Hypothalamus (tissue), 51 donors: ENCODE measurements around the gene ARHGEF25.
A peak's percentile ranks its signal among the peaks of the same experiment; 100 is the strongest.
"Not testable (repeated sequence)": the region's sequence is repeated elsewhere in the genome, so short reads cannot be mapped to it uniquely, and the experiment has no call there.

Experiments used
- DNase-seq, 51 donors: peaks; one replicate each; lab custom pipeline; 2025; lab: John Stamatoyannopoulos, UW

Gene ARHGEF25

DNA sequence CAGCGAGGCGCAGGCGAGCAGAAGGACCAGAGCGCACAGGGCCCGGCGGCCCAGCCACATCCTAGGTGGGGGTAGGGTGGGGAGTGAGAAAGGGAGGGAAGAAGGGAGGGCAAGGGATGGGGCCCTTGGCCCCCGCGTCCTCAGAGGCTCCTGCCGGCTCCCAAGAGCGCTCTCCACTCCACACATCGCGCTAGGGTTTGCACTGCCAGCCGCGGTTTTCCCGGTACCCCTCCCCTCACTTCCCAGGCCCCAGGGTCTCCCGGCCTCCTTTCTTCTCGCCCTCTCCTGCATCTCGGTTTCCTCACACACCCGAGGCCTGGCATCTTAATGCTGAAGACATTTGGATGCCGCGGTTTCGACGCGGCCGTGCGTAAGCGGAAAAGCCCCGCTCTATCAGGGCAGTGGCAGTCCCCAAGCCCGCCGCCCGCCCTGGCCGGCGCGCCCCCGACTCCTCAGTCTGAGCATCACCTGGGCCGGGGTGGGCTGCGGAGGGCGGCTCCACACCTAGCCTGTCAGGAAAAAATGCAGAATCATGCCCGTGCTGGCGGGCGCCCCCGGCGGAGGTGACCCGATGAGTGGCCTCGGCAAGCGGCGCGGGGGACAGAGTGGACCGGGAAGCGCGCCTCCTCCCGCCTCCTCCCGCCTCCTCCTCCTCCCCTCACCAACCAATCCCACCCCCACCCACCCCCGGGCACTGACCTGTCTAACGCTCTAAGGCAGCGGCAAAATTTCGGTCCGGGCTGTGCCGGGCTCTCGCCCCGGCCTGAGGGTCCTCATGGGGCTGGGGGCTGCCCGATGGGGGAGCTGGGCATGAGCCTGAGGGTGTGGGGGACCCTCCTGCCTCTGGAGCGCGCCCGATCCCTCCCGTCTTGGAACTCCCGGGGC, 21.1 kb downstream of the ARHGEF25 start:
- peak in 7 of 51 donors; percentile 20 to 52 (median 38) for DNase-seq

DNA sequence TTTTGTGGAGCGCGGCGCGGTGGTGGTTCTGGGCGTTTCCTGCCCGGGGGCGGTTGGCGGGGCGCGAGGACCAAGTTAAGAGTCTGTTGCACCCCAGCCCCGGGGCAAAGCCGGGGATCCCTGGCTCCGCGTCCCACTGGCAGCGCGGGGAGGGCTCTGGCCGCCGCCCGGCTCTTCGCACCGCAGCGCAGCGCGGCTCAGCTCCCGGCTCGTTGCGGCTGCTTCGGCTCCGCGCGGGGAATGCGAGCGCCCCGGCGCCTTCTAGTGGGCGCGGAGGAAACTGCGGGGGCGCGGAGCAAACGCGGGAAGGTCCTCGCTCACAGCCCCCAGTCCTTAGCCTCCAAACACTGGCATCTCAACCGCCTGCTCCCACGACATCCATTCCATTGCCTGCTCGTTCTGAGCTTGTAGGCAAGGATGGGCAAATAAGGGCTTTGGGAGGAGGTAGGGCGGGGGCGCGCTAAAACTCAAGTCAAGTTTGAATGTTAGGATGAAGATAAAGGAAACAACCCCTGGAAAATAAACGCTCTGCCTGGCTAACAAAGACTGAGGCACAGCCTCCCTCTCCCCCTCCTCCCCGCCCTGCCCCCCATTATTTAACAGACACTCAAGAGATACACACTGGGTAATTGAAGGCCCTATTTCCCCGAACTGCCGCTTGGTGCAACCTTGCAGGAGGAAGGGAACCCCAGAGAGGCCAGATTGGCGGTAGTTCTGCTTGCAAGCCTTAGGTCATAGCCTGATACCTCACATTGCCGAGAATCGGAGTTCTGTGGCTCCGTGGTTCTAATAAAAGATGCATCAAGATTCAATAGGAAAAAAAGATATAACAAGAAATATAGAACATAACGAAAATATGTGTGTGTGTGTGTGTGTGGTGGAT, 22.0 kb downstream of the ARHGEF25 start, which contains the start of gene B4GALNT1:
TSS of gene B4GALNT1 (minus strand) at position 244 of the 883 bp plus-strand sequence. CDS start 1,069 bp downstream, outside the sequence.
- DNase-seq, result peak in 29 of 51 donors; percentile 9 to 76 (median 42)

- not testable (repeated sequence) for DNase-seq
These were observed 25.5 kb downstream of the ARHGEF25 start for GRCh38 chr12:57636731-57637130.

- DNase-seq, result no peak
These were observed 26.1 kb downstream of the ARHGEF25 start for GRCh38 chr12:57637364-57637763.

DNA sequence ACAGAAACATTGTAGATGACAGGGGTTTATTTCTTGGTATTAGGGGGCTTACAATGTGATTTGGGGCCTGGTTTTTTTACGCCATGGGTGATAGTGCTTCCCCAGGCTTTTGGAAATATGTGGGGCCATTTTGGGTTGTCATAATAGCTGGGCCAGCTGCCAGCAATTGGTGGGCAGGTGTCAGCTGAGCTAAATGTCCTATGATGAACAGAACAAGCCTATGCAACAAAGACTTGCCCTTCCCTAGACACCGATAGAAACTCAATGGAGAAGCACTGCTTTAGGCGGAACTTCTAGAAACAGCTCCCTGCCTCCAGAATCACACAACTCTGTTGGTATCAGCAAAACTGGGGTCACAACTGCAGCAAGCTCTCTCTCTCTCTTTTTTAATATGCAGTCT, 26.9 kb downstream of the ARHGEF25 start:
- DNase-seq, result no peak

- no peak for DNase-seq
These were observed 29.2 kb downstream of the ARHGEF25 start for GRCh38 chr12:57640175-57641042.

GRCh38 chr12:57641699-57642442, 30.6 kb downstream of the ARHGEF25 start:
- DNase-seq, result no peak

GRCh38 chr12:57645990-57646658, 34.9 kb downstream of the ARHGEF25 start:
- DNase-seq, result not testable (repeated sequence)

GRCh38 chr12:57646659-57647049, 35.4 kb downstream of the ARHGEF25 start:
- DNase-seq, result not testable (repeated sequence)

- DNase-seq, result no peak
These were observed 42.8 kb downstream of the ARHGEF25 start for GRCh38 chr12:57654042-57654441.

GRCh38 chr12:57655541-57656240, 44.5 kb downstream of the ARHGEF25 start:
- DNase-seq, result no peak

- not testable (repeated sequence) for DNase-seq
These were observed 45.2 kb downstream of the ARHGEF25 start for GRCh38 chr12:57656408-57656807.

DNA sequence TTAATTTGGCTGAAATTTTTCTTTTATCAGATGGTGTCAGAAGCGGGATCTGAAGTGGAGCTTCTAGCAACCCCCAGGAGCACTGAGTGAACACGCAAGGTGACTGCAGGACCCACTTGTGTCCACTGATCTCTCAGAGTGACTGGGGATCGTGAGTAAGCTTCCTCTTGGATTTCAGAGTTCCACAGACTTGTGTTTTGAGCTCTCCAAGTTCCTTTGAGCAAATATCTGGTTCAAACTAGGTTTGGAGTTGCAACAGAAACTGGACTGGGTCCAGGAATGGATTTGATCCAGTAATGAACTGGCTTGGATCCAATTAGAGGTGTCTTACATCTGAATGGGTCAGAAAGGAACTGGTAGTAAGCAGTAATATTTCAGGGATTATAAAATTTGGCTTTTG, 46.5 kb downstream of the ARHGEF25 start:
- DNase-seq, result no peak

DNA sequence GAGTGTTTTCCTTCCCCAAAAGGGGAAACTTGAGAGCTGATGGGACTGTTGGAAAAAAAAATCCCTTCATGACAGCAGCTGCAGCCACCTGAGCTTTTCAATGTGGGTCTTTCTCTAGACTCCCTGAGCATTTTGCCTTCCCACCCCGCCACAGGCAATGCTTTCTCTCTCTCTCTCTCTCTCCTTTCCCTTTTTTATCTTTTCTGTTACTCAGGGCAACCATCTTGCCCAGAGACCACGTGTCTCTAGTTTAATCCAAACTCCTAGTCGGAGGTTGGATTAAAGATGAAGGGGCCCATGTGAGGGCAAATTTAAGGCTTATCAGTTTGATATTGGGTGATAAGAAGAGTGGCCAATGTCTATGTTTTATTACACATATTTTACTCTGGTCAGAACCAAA, 47.7 kb downstream of the ARHGEF25 start:
- DNase-seq, result no peak

- no peak for DNase-seq
These were observed 50.1 kb downstream of the ARHGEF25 start for GRCh38 chr12:57661376-57661775.

GRCh38 chr12:57665066-57665820, 54.0 kb downstream of the ARHGEF25 start:
- DNase-seq, result not testable (repeated sequence)
